GM18505 (cell line): ENCODE results near the gene SHC4.

Experiments
- ATAC-seq: cut with Tn5 transposase; IDR thresholded peaks from one replicate; pipeline ENCODE4 v1.9.1; 2021; ENCODE audit not compliant: unreplicated experiment
- POLR2A ChIP-seq: IDR thresholded peaks from 4 replicates; pipeline ENCODE4 v1.6.1; 2011; ENCODE audit warnings: borderline replicate concordance; ENCODE audit not compliant: insufficient read depth, insufficient read length; ENCODE audit errors: extremely low read depth

The SHC4 gene

DNA sequence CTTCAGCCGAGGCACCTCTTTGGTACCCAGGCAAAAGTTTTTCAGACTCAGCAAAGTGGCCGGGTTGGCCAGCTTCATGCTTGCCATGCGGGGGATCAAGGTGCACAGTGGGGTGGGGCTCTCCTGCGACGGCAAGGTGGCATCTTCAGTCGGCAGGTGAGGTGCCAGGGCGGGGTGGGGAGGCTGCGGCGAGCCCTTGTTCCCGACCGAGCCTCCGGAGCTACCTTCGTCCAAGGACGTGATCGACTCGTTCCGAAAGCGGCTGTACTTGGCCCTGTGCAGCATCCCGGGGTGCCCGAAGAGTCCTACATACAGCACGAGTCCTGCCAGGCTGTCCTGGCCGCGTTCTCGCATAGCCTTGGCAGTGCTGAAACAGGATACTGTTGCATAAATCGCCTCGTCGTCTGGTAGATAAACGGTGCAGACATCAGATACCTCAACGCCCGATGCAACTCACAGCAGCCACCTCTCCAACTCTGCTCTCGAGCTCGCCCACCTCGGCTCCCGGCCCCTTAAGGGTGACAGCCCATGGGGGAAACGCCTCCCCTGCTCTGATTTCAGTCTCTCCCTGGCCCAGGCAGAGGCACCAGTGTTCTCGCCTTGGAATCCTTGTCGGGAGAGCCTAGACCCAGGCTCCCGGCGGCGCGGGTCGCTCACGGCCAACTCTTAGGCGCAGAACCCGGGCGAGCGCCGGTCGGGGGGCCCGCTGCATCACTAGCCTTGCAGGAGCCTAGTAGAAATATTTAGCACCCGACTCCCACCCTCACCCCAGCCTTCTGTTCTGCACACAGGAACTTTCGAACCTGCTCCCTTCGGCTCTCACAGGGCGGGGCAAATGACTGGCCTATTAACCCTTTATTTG is 826 bp downstream of the SHC4 start:
- no peak for TF ChIP-seq POLR2A
- ATAC-seq = no peak

- no peak for TF ChIP-seq POLR2A
- no peak for ATAC-seq
Measured at GRCh38 chr15:48955967-48956366, 7.8 kb downstream of the SHC4 start.

DNA sequence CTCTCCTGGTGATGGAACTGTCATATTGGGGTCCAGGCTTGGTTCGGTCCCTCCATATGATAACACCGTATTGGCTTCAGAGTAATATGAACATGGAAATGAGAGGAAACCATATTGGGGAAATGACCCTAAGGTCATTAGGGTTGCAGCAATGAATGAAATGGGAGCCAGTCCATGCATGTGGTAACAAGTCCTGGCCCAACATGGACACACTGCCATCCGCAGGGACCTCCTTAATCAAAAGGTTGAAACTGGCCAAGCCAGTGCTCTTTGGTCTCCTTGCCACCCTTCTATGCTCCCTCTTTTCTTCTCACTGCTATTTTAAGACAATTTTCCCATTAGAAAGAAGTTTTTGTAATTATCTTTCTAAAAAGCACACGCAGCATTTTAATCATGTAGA is 8.3 kb downstream of the SHC4 start:
- no peak for TF ChIP-seq POLR2A
- no peak for ATAC-seq

DNA sequence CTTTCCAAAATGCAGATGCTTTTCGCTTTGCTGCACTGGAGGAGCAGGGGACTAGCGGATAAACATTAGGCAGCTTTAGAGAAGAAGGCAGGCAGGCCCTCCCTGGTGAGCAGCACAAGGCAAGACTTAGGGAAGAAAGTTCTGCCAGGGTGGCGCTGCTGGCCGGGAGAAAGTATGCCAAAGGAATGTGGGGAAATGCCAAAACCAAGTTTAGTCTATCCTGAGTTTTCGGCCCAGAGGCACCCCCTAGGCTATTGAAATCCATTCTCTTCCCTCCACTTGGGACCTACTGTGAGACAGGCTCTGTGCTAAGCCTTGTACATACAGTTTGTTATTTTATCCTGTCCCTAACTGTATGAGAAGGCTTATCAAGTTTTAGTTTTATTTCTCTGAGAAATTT is 9.2 kb downstream of the SHC4 start:
- ATAC-seq = no peak
- TF ChIP-seq POLR2A = no peak

GRCh38 chr15:48946840-48947187 is 16.9 kb downstream of the SHC4 start:
- TF ChIP-seq POLR2A = no peak
- no peak for ATAC-seq

GRCh38 chr15:48946074-48946839 is 17.5 kb downstream of the SHC4 start:
- no peak for TF ChIP-seq POLR2A
- no peak for ATAC-seq

GRCh38 chr15:48945386-48945785 is 18.3 kb downstream of the SHC4 start:
- no peak for ATAC-seq
- TF ChIP-seq POLR2A = no peak

GRCh38 chr15:48941904-48942303 is 21.8 kb downstream of the SHC4 start:
- TF ChIP-seq POLR2A = no peak
- no peak for ATAC-seq

GRCh38 chr15:48940508-48940907 is 23.2 kb downstream of the SHC4 start:
- no peak for TF ChIP-seq POLR2A
- ATAC-seq = peak; percentile 76

DNA sequence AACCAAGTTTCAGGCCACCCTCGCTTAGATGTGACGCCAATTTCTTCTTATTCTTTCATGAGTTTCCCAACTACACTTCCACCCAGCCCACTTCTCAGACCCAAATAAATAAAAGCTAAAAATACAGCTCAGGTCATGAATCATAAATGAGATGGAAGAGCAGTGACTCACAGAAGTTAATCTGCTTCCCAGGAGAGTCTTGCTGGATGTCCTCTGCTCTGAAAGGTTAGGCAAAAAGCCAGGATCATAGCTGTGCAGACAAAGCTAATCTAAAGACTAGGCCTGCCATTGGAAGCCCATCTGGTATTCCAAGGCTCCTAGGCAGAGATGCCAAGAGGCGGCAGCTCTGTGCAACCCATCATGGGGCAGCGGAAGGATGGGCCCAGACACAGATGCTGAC is 24.1 kb downstream of the SHC4 start:
- no peak for ATAC-seq
- no peak for TF ChIP-seq POLR2A

DNA sequence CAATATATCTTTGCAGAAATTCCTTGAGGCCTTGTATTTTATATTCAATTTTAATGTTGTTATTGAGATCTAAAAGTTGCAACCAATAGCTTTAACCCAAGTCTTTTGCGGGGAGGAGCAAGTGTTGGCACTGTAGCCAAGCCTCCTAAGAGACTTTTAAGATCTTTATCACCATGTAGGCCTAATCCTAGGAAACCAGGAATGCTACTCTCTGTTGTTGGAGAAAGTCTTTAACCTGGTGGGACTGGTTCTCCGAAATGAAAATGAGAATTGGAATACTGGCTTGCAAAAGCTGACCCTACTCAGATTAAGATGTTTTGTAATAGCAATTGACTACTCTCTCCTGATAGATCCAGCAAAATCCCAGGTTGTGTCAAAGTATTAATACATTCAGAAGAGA is 25.8 kb downstream of the SHC4 start:
- ATAC-seq = no peak
- no peak for TF ChIP-seq POLR2A

DNA sequence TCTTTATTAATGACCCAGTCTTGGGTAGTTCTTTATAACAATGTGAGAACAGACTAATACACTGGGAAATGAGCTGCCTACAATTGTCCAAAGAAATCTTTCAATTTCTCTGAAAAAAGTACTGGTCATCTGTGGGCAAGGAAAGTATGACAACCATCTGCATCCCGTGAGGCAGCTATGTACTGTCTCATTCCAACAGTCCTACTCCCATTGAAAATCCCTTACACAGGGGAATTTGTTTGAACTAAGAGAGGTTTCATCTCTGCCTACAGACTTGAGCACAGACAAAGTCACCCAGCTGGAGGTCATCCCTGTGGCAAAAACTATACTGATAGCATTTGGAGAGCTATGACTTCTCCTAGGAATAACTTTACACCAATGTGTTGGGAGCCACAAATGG is 27.1 kb downstream of the SHC4 start:
- no peak for ATAC-seq
- no peak for TF ChIP-seq POLR2A

GRCh38 chr15:48935236-48935635 is 28.5 kb downstream of the SHC4 start:
- ATAC-seq = no peak
- TF ChIP-seq POLR2A = no peak

DNA sequence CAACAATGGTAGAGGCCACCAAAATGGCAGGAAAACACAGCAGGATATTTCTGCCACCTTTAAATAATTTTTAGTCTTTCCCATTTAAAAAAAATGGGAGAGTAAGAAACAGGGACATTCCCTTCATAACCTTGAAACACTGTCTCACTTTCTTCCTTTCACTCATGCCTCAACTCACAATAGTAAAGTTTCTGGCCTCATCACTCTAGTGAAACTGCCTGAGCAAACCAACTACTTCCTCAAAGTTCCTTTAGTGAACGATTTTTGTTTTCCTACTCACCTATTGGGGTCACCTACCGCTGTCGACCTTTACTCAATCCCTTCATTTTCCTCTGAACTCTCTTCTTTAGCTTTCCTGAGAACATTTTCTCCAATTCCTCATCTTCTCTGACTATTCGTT is 33.0 kb downstream of the SHC4 start:
- no peak for ATAC-seq
- TF ChIP-seq POLR2A = no peak

DNA sequence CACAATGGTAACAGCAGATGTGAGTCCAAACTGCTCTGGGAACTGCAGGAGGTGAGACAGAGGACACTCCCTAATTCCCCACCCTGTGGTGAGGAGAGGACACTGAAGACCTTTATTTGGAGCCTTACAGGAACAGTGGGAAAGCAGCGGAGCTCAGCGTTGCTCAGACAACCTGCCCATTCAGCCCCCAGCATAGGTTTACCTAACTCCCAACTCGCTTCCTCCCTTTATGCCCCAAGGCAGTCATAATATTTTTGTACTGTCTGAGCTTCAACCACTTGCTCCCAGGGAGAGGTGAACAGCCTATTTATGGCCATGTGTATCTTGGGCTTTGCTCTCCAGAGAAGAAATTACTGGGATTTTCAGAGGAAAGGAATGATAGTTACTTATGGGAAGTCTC is 34.1 kb downstream of the SHC4 start:
- no peak for ATAC-seq
- no peak for TF ChIP-seq POLR2A

DNA sequence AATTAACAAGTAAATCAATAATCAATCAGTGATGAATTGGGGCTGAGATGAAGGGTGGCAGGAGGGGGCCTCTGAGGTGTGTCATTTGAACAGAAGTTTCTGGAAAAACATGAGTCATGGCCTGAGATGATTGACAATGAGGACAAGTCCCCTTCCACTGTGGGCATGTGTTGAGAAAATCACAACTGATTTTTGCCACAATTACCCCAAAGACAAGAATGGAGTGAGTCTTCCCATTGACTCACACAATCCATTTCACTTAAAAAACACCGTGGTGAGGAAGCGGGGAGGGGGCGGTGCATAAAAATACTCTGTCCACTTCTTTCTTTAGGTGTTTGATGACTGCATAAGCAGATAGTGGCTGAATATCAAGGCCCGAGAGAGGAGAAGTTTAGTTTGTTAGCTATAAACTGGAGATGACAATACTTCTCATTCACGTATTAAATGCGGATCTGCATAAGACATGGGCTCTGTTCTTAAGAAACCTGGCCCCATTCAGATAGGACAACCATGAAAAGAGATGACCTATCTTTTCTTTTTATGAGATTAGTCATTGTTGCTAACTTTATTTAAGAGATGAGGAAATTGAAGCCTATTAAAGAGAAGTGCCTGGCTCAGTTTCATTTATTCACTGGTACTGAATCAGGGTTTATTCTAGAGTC is 34.7 kb downstream of the SHC4 start:
- TF ChIP-seq POLR2A = no peak
- ATAC-seq = no peak
